NOMO-1 treated with dmso at 0.1 percent for 144 hours (cell line): ENCODE results near the gene VAMP1.
A peak's percentile ranks its signal among the peaks of the same experiment; 100 is the strongest.
"Not testable (repeated sequence)": the region's sequence is repeated elsewhere in the genome, so short reads cannot be mapped to it uniquely, and the experiment has no call there.

Source experiments
- DNase-seq: peaks from one replicate; lab custom pipeline; 2025; ENCODE audit not compliant: unreplicated experiment; lab: John Stamatoyannopoulos, UW

The VAMP1 gene

GRCh38 chr12:6470375-6471163 is at the start of gene VAMP1:
VAMP1 (minus strand) TSS chr12:6470677; CDS start chr12:6470531, 146 bp downstream.
- peak; percentile 97 for DNase-seq

- no peak for DNase-seq
Observed at GRCh38 chr12:6520186-6520585, 49.7 kb upstream of the VAMP1 start.

GRCh38 chr12:6508087-6508486 is 37.6 kb upstream of the VAMP1 start:
- DNase-seq: no peak

GRCh38 chr12:6507102-6507998 is 36.9 kb upstream of the VAMP1 start:
- DNase-seq: no peak

- no peak for DNase-seq
Observed at GRCh38 chr12:6500466-6500865, 30.0 kb upstream of the VAMP1 start.

- not testable (repeated sequence) for DNase-seq
Observed at GRCh38 chr12:6497291-6497690, 26.8 kb upstream of the VAMP1 start.

- no peak for DNase-seq
Observed at GRCh38 chr12:6494968-6495367, 24.5 kb upstream of the VAMP1 start.

GRCh38 chr12:6494258-6494743 is 23.8 kb upstream of the VAMP1 start:
- DNase-seq: peak; percentile 23

- DNase-seq: peak; percentile 99
Observed at GRCh38 chr12:6493497-6494257, 23.2 kb upstream of the VAMP1 start, which contains the start of gene NCAPD2. NCAPD2 (plus strand) TSS chr12:6494102; CDS start chr12:6495099, 997 bp downstream.

GRCh38 chr12:6492838-6493496 is 22.5 kb upstream of the VAMP1 start, which contains the start of gene MRPL51:
MRPL51 (minus strand) TSS chr12:6493262; CDS start chr12:6493136, 126 bp downstream.
- DNase-seq: peak; percentile 96

- DNase-seq: not testable (repeated sequence)
Observed at GRCh38 chr12:6490673-6491072, 20.2 kb upstream of the VAMP1 start.

GRCh38 chr12:6489449-6489848 is 19.0 kb upstream of the VAMP1 start:
- no peak for DNase-seq

GRCh38 chr12:6488240-6488639 is 17.8 kb upstream of the VAMP1 start:
- DNase-seq: no peak

GRCh38 chr12:6478416-6478815 is 7.9 kb upstream of the VAMP1 start:
- no peak for DNase-seq

- DNase-seq: not testable (repeated sequence)
Observed at GRCh38 chr12:6477601-6478377, 7.3 kb upstream of the VAMP1 start.

- no peak for DNase-seq
Observed at GRCh38 chr12:6476489-6476888, 6.0 kb upstream of the VAMP1 start.

GRCh38 chr12:6475233-6475975 is 4.9 kb upstream of the VAMP1 start:
- DNase-seq: not testable (repeated sequence)

- no peak for DNase-seq
Observed at GRCh38 chr12:6472491-6472890, 2.0 kb upstream of the VAMP1 start.

- no peak for DNase-seq
Observed at GRCh38 chr12:6471989-6472360, 1.5 kb upstream of the VAMP1 start.
